Glomerular visceral epithelial cell (primary cell): ENCODE results near the gene AREL1.
"Not testable (repeated sequence)": the region's sequence is repeated elsewhere in the genome, so short reads cannot be mapped to it uniquely, and the experiment has no call there.

Source experiments
- DNase-seq: peaks from one replicate; pipeline ENCODE4 v3.0.0-alpha.2; 2016; ENCODE audit errors: extremely low spot score

The AREL1 gene

GRCh38 chr14:74712499-74713394, at the start of gene AREL1, which contains the start of gene FCF1:
AREL1 (minus strand) TSS chr14:74713080; CDS start chr14:74685615, 27,465 bp downstream.
FCF1 (plus strand) TSS chr14:74713144; CDS start chr14:74713198, 54 bp downstream.
- DNase-seq, result peak; percentile 75

- not testable (repeated sequence) for DNase-seq
Measured at GRCh38 chr14:74758505-74758904, 45.6 kb upstream of the AREL1 start.

- DNase-seq, result no peak
Measured at GRCh38 chr14:74756326-74756725, 43.4 kb upstream of the AREL1 start.

GRCh38 chr14:74754899-74755298, 42.0 kb upstream of the AREL1 start:
- DNase-seq, result no peak

GRCh38 chr14:74754157-74754556, 41.3 kb upstream of the AREL1 start:
- DNase-seq, result no peak

GRCh38 chr14:74747237-74747636, 34.4 kb upstream of the AREL1 start:
- DNase-seq, result no peak

- DNase-seq, result no peak
Measured at GRCh38 chr14:74739293-74740030, 26.6 kb upstream of the AREL1 start.

GRCh38 chr14:74737753-74738325, 25.0 kb upstream of the AREL1 start:
- DNase-seq, result peak; percentile 38

- no peak for DNase-seq
Measured at GRCh38 chr14:74735125-74735524, 22.2 kb upstream of the AREL1 start.

GRCh38 chr14:74733221-74733620, 20.3 kb upstream of the AREL1 start:
- no peak for DNase-seq

GRCh38 chr14:74732387-74732786, 19.5 kb upstream of the AREL1 start:
- no peak for DNase-seq

- no peak for DNase-seq
Measured at GRCh38 chr14:74723134-74723533, 10.3 kb upstream of the AREL1 start.

- no peak for DNase-seq
Measured at GRCh38 chr14:74720526-74720925, 7.6 kb upstream of the AREL1 start.

GRCh38 chr14:74713395-74713735, 485 bp upstream of the AREL1 start:
- no peak for DNase-seq

- no peak for DNase-seq
Measured at GRCh38 chr14:74711651-74712050, 1.2 kb downstream of the AREL1 start.

- no peak for DNase-seq
Measured at GRCh38 chr14:74710480-74710879, 2.4 kb downstream of the AREL1 start.

GRCh38 chr14:74705613-74706500, 7.0 kb downstream of the AREL1 start:
- peak; percentile 68 for DNase-seq

GRCh38 chr14:74704656-74705055, 8.2 kb downstream of the AREL1 start:
- DNase-seq, result no peak

- no peak for DNase-seq
Measured at GRCh38 chr14:74703043-74703442, 9.8 kb downstream of the AREL1 start.

- DNase-seq, result no peak
Measured at GRCh38 chr14:74702293-74702692, 10.6 kb downstream of the AREL1 start.

GRCh38 chr14:74698465-74698864, 14.4 kb downstream of the AREL1 start:
- no peak for DNase-seq

GRCh38 chr14:74697976-74698375, 14.9 kb downstream of the AREL1 start:
- no peak for DNase-seq
